ENCODE results near the gene MOB2.

The MOB2 gene

GRCh38 chr11:1455032-1455762 lies 31.4 kb downstream of the MOB2 start:
- no peak for DNase-seq (ENCODE audit: low read depth, low spot score)
- no peak overlapping the region for H3K4me3 ChIP-seq (ENCODE audit: low read depth, low read length)
- TF ChIP-seq, protein P1, sequence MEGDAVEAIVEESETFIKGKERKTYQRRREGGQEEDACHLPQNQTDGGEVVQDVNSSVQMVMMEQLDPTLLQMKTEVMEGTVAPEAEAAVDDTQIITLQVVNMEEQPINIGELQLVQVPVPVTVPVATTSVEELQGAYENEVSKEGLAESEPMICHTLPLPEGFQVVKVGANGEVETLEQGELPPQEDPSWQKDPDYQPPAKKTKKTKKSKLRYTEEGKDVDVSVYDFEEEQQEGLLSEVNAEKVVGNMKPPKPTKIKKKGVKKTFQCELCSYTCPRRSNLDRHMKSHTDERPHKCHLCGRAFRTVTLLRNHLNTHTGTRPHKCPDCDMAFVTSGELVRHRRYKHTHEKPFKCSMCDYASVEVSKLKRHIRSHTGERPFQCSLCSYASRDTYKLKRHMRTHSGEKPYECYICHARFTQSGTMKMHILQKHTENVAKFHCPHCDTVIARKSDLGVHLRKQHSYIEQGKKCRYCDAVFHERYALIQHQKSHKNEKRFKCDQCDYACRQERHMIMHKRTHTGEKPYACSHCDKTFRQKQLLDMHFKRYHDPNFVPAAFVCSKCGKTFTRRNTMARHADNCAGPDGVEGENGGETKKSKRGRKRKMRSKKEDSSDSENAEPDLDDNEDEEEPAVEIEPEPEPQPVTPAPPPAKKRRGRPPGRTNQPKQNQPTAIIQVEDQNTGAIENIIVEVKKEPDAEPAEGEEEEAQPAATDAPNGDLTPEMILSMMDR (IDR thresholded peaks at IDR 0.05; ENCODE audit: low read depth, low read length): no peak
- in situ Hi-C loops (cut with HindIII; ENCODE audit: low sequenced_read_pairs): no loop called here

DNA sequence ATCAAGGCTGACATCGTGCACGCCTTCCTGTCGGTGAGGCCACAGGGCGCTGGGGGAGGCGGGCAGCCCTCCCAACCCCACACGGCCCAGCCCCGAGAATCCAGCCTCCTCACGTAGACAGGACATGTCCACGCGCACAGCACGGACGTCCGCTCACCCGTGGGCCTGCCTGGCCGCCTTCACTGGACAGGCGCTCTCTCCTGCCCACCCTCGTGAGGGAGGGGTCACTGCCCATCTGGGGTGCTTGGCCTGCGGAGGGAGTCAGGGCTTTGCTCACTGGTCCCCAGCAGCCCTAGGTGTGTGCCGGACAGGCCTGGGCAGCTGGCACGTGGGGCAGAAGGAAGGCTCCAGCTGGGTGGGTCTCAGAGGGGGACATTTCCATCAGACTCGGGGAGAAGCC lies 32.0 kb downstream of the MOB2 start:
- no peak for DNase-seq (ENCODE audit: low read depth, low spot score)
- in situ Hi-C loops (cut with HindIII; ENCODE audit: low sequenced_read_pairs): no loop called here
- TF ChIP-seq, protein P1 (IDR thresholded peaks at IDR 0.05; ENCODE audit: low read depth, low read length): no peak
- no peak overlapping the region for H3K4me3 ChIP-seq (ENCODE audit: low read depth, low read length)

DNA sequence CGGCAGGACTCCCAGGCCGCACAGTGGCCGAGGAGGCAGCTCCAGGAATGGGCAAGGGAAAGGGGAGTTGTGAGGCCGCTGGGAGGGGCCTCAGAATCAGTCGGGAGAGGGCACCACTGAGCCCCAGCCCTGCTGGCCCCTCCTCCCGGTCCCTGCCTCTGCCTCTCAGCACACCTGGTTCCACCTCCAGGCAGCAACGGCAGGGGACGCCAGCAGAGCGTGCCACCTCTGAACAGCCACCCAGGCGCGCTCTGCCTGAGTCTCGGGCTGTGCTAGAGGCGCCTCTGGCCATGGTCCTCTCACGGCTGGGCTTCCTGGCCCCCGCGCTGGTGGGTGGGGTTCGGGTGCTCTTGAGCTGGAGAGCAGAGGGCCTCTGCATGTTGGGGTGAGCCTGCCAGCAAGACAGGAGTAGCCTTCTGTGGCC lies 33.0 kb downstream of the MOB2 start:
- no peak for DNase-seq (ENCODE audit: low read depth, low spot score)
- in situ Hi-C loops (cut with HindIII; ENCODE audit: low sequenced_read_pairs): no loop called here

GRCh38 chr11:1452744-1453143 lies 33.8 kb downstream of the MOB2 start:
- in situ Hi-C loops (cut with HindIII; ENCODE audit: low sequenced_read_pairs): no loop called here
- TF ChIP-seq, protein P1 (IDR thresholded peaks at IDR 0.05; ENCODE audit: low read depth, low read length): no peak
- no peak overlapping the region for H3K4me3 ChIP-seq (ENCODE audit: low read depth, low read length)
- DNase-seq (ENCODE audit: low read depth, low spot score): no peak

More for the DNA sequence above, 33.0 kb downstream of the MOB2 start:
- H3K4me3 ChIP-seq (ENCODE audit: low read depth, low read length): no peak overlapping the region
- TF ChIP-seq, protein P1 (IDR thresholded peaks at IDR 0.05; ENCODE audit: low read depth, low read length): no peak

DNA sequence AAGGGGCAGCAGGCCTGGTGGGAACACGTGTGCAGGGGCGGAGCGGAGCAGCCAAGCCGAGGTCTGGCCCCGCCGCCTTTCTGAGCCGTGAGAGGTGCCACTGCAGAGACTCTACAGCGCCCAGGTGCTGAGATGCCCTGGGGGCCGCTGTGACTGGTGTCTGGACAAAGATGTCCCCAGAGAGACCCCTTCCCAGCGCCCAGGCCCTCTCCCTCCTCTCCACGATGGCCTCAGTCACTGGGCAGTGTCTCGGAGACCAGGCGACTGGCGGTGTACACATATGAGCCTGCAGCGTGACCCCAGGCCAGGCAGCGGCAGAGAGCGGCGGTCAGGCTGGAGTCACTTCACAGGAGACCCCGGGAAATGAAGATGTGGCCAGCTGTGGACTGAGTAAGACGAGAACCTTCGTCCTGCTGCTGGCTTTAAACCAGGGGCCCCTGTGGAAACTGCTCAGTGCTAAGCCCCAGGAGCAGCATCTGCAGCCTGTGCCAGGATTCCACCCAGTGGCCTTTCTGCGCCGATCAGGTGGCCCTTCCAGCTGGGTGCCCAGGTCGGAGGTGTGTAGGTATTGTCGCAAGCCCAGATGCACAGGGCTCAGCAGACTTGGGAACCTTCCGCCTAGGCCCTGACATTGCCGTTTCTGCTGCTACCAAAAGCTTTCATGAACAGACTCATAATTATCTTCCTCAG lies 34.7 kb downstream of the MOB2 start:
- TF ChIP-seq, protein P1 (IDR thresholded peaks at IDR 0.05; ENCODE audit: low read depth, low read length): no peak
- DNase-seq (ENCODE audit: low read depth, low spot score): no peak
- no peak overlapping the region for H3K4me3 ChIP-seq (ENCODE audit: low read depth, low read length)
- in situ Hi-C loops (cut with HindIII; ENCODE audit: low sequenced_read_pairs): no loop called here

GRCh38 chr11:1450949-1451710 lies 35.4 kb downstream of the MOB2 start:
- DNase-seq (ENCODE audit: low read depth, low spot score): no peak
- in situ Hi-C loops (cut with HindIII; ENCODE audit: low sequenced_read_pairs): no loop called here
- TF ChIP-seq, protein P1 (IDR thresholded peaks at IDR 0.05; ENCODE audit: low read depth, low read length): no peak
- H3K4me3 ChIP-seq (ENCODE audit: low read depth, low read length): no peak overlapping the region

All from astrocyte of the spinal cord (primary cell).